Muscle layer of duodenum (tissue), 2 donors: ENCODE measurements around the gene C10orf105.

Experiments
- H3K27ac ChIP-seq: one replicate; pipeline ENCODE4 v1.7.0; 2013; ENCODE audit warnings: mild to moderate bottlenecking, low read length
- H3K27me3 ChIP-seq: one replicate; pipeline ENCODE4 v1.7.0; 2013; ENCODE audit warnings: low read depth, mild to moderate bottlenecking, control low read depth, low read length
- H3K36me3 ChIP-seq, 2 donors: one replicate each; pipeline ENCODE4 v1.7.0; 2013; ENCODE audit warnings: low read length in 2 of 2, control low read depth in 1 of 2, mild to moderate bottlenecking in 1 of 2; ENCODE audit not compliant: insufficient read depth in 2 of 2, control insufficient read depth in 1 of 2
- H3K4me1 ChIP-seq, 2 donors: one replicate each; pipeline ENCODE4 v1.7.0; 2013; ENCODE audit warnings: low read length in 2 of 2, mild to moderate bottlenecking in 2 of 2, control low read depth in 1 of 2, moderate library complexity in 1 of 2; ENCODE audit not compliant: insufficient read depth in 2 of 2, control insufficient read depth in 1 of 2
- H3K4me3 ChIP-seq, 2 donors: one replicate each; pipeline ENCODE4 v1.7.0; 2013; ENCODE audit warnings: low read length in 2 of 2, low read depth in 1 of 2, mild to moderate bottlenecking in 1 of 2
- H3K9me3 ChIP-seq, 2 donors: one replicate each; pipeline ENCODE4 v1.7.0; 2013; ENCODE audit warnings: low read length in 2 of 2, control low read depth in 1 of 2, mild to moderate bottlenecking in 1 of 2; ENCODE audit not compliant: control insufficient read depth in 1 of 2
- donor health status: healthy.

C10orf105 gene

GRCh38 chr10:71679425-71679824 lies 40.2 kb downstream of the C10orf105 start:
- H3K27me3 ChIP-seq = peaks cover 4% of the 10 kb centered on the region
- H3K4me3 ChIP-seq = no peak overlapping the region
- no peaks in the 10 kb centered on the region for H3K9me3 ChIP-seq
- no peaks in the 10 kb centered on the region for H3K36me3 ChIP-seq
- no peak overlapping the region for H3K27ac ChIP-seq
- H3K4me1 ChIP-seq = no peaks in the 10 kb centered on the region

- H3K9me3 ChIP-seq = no peaks in the 10 kb centered on the region
- H3K27me3 ChIP-seq = peaks cover 2% of the 10 kb centered on the region
- H3K36me3 ChIP-seq = no peaks in the 10 kb centered on the region
- no peaks in the 10 kb centered on the region for H3K4me1 ChIP-seq
- H3K4me3 ChIP-seq = no peak overlapping the region
- no peak overlapping the region for H3K27ac ChIP-seq
These were observed 41.3 kb downstream of the C10orf105 start for GRCh38 chr10:71678057-71678805.

GRCh38 chr10:71677261-71677660 lies 42.3 kb downstream of the C10orf105 start:
- no peaks in the 10 kb centered on the region for H3K36me3 ChIP-seq
- no peaks in the 10 kb centered on the region for H3K9me3 ChIP-seq
- no peaks in the 10 kb centered on the region for H3K4me1 ChIP-seq
- H3K27ac ChIP-seq = no peak overlapping the region
- no peaks in the 10 kb centered on the region for H3K27me3 ChIP-seq
- H3K4me3 ChIP-seq = no peak overlapping the region

- Histone ChIP-seq H3K27me3 (no peaks in the 10 kb centered on the region), H3K36me3 (no peaks in the 10 kb centered on the region), H3K4me1 (no peaks in the 10 kb centered on the region), H3K4me3 (no peak overlapping the region), H3K9me3 (no peaks in the 10 kb centered on the region), H3K27ac (no peak overlapping the region)
These were observed 44.1 kb downstream of the C10orf105 start for GRCh38 chr10:71675295-71675970.

- H3K27ac ChIP-seq = no peak overlapping the region
- no peak overlapping the region for H3K4me3 ChIP-seq
- H3K27me3 ChIP-seq = no peaks in the 10 kb centered on the region
- no peaks in the 10 kb centered on the region for H3K4me1 ChIP-seq
- H3K36me3 ChIP-seq = no peaks in the 10 kb centered on the region
- H3K9me3 ChIP-seq = no peaks in the 10 kb centered on the region
These were observed 47.3 kb downstream of the C10orf105 start for GRCh38 chr10:71671994-71672946.

GRCh38 chr10:71667387-71667752 lies 52.2 kb downstream of the C10orf105 start:
- Histone ChIP-seq H3K27me3 (no peaks in the 10 kb centered on the region), H3K27ac (no peak overlapping the region), H3K4me3 (no peak overlapping the region), H3K4me1 (no peaks in the 10 kb centered on the region), H3K9me3 (no peaks in the 10 kb centered on the region), H3K36me3 (no peaks in the 10 kb centered on the region)

GRCh38 chr10:71666639-71667386 lies 52.8 kb downstream of the C10orf105 start:
- Histone ChIP-seq H3K4me1 (no peaks in the 10 kb centered on the region), H3K27me3 (no peaks in the 10 kb centered on the region), H3K36me3 (no peaks in the 10 kb centered on the region), H3K4me3 (no peak overlapping the region), H3K27ac (no peak overlapping the region), H3K9me3 (no peaks in the 10 kb centered on the region)

- Histone ChIP-seq H3K4me1 (no peaks in the 10 kb centered on the region), H3K27me3 (no peaks in the 10 kb centered on the region), H3K9me3 (no peaks in the 10 kb centered on the region), H3K27ac (no peak overlapping the region), H3K4me3 (no peak overlapping the region), H3K36me3 (no peaks in the 10 kb centered on the region)
These were observed 54.1 kb downstream of the C10orf105 start for GRCh38 chr10:71665456-71665855.

- H3K9me3 ChIP-seq = no peaks in the 10 kb centered on the region
These were observed 55.0 kb downstream of the C10orf105 start for GRCh38 chr10:71664585-71664984.

GRCh38 chr10:71663311-71663710 lies 56.3 kb downstream of the C10orf105 start:
- Histone ChIP-seq H3K4me3 (no peak overlapping the region), H3K27me3 (no peaks in the 10 kb centered on the region), H3K9me3 (no peaks in the 10 kb centered on the region), H3K4me1 (no peaks in the 10 kb centered on the region), H3K36me3 (no peaks in the 10 kb centered on the region), H3K27ac (no peak overlapping the region)

More at GRCh38 chr10:71664585-71664984, 55.0 kb downstream of the C10orf105 start:
- no peaks in the 10 kb centered on the region for H3K27me3 ChIP-seq
- no peaks in the 10 kb centered on the region for H3K4me1 ChIP-seq
- no peak overlapping the region for H3K27ac ChIP-seq
- H3K36me3 ChIP-seq = no peaks in the 10 kb centered on the region
- no peak overlapping the region for H3K4me3 ChIP-seq
